Naive thymus-derived CD4-positive, alpha-beta T cell (primary cell): ENCODE results near the gene SLC25A15. TPM values are rescaled to one million over a fixed set of nuclear protein-coding genes. Genes with fewer than 3 reads are reported as not detected.
"Not testable (repeated sequence)": the region's sequence is repeated elsewhere in the genome, so short reads cannot be mapped to it uniquely, and the experiment has no call there.

Experiments
- ATAC-seq: fragments of 150-1000 bp; cut with Tn5 transposase; 2 replicates; pipeline ENCODE4 v1.10.0; 2021; ENCODE audit warnings: mild to moderate bottlenecking, moderate library complexity
- CTCF ChIA-PET: fragments of 350-600 bp; sonication (Branson Sonifier 250); formaldehyde crosslinking; loops from one replicate; lab custom pipeline; 2021; ENCODE audit warnings: antibody characterized with exemption; lab: Charles Lee
- POLR2A ChIA-PET: fragments of 350-600 bp; sonication (Branson Sonifier 250); formaldehyde crosslinking; loops from one replicate; lab custom pipeline; 2021; ENCODE audit warnings: antibody characterized with exemption, inconsistent platforms; lab: Charles Lee
- DNase-seq, 9 donors: peaks; one replicate each; pipeline versions ENCODE4 v3.0.0 to v3.0.0-alpha.2; 2020 to 2022; ENCODE audit warnings: mixed read lengths in 1 of 9
- H3K27ac ChIP-seq: one replicate; pipeline ENCODE4 v1.7.0; 2013; ENCODE audit warnings: mild to moderate bottlenecking, low read depth, low read length, moderate library complexity
- H3K27me3 ChIP-seq, 2 donors: one replicate each; pipeline ENCODE4 v1.7.0; 2013; ENCODE audit warnings: low read length in 2 of 2, mild to moderate bottlenecking in 2 of 2, moderate library complexity in 2 of 2; ENCODE audit not compliant: control insufficient read depth in 2 of 2, insufficient read depth in 2 of 2
- H3K36me3 ChIP-seq, 3 experiments: 1 replicate in 2 of 3; 2 replicates in 1 of 3; pipeline ENCODE4 v1.7.0; 2013; ENCODE audit warnings: low read length in 3 of 3, mild to moderate bottlenecking in 3 of 3, moderate library complexity in 1 of 3; ENCODE audit not compliant: insufficient read depth in 3 of 3, control insufficient read depth in 2 of 3
- H3K4me1 ChIP-seq, 2 donors: one replicate each; pipeline ENCODE4 v1.7.0; 2013; ENCODE audit warnings: low read length in 2 of 2, mild to moderate bottlenecking in 2 of 2, moderate library complexity in 1 of 2; ENCODE audit not compliant: control insufficient read depth in 2 of 2, insufficient read depth in 2 of 2
- H3K4me3 ChIP-seq: 2 replicates; pipeline ENCODE4 v1.7.0; 2013; ENCODE audit warnings: mild to moderate bottlenecking, low read length
- H3K9me3 ChIP-seq, 3 experiments: 1 replicate in 2 of 3; 2 replicates in 1 of 3; pipeline ENCODE4 v1.7.0; 2013; ENCODE audit warnings: low read length in 3 of 3; ENCODE audit not compliant: control insufficient read depth in 2 of 3
- H3K27ac Mint-ChIP-seq, 9 donors: one replicate each; pipeline ENCODE4 v1.8.0; 2020 to 2022; ENCODE audit warnings: mixed read lengths in 9 of 9, mild to moderate bottlenecking in 8 of 9, moderate library complexity in 5 of 9, inconsistent platforms in 2 of 9
- H3K27me3 Mint-ChIP-seq, 5 donors: one replicate each; pipeline ENCODE4 v1.8.0; 2021 to 2022; ENCODE audit warnings: mixed read lengths in 5 of 5, mild to moderate bottlenecking in 1 of 5
- H3K36me3 Mint-ChIP-seq, 5 donors: one replicate each; pipeline ENCODE4 v1.8.0; 2020 to 2022; ENCODE audit warnings: mixed read lengths in 5 of 5, mild to moderate bottlenecking in 3 of 5, inconsistent platforms in 1 of 5
- H3K4me1 Mint-ChIP-seq, 7 donors: one replicate each; pipeline ENCODE4 v1.8.0; 2020 to 2022; ENCODE audit warnings: mixed read lengths in 7 of 7, mild to moderate bottlenecking in 3 of 7, inconsistent platforms in 1 of 7
- H3K4me3 Mint-ChIP-seq, 10 donors: one replicate each; pipeline ENCODE4 v1.8.0; 2020 to 2022; ENCODE audit warnings: mild to moderate bottlenecking in 10 of 10, mixed read lengths in 10 of 10, moderate library complexity in 6 of 10, inconsistent platforms in 2 of 10
- H3K9me3 Mint-ChIP-seq, 11 donors: one replicate each; pipeline ENCODE4 v1.8.0; 2020 to 2022; ENCODE audit warnings: mixed read lengths in 11 of 11, mild to moderate bottlenecking in 4 of 11, inconsistent platforms in 1 of 11, moderate library complexity in 1 of 11
- intact Hi-C, 2 donors: fragments of 100-400 bp; cut with micrococcal nuclease; formaldehyde crosslinking; loops; one replicate each; pipeline ENCODE4 v1.15.1; 2023
- polyA plus RNA-seq, 2 donors: library from polyadenylated mRNA; unstranded; fragments of 300-500 nt; fragmentation: Illumina TruSeq; gene quantifications; one replicate each; pipeline ENCODE4 v1.2.3, GENCODE V29; 2021
- total RNA-seq, 6 experiments: library from RNA in 5 of 6; stranded (reverse) in 5 of 6; gene quantifications; 1 replicate in 5 of 6; 2 replicates in 1 of 6; pipeline ENCODE4 v1.2.3 and lab custom pipeline; 2021 to 2026

Gene SLC25A15
- total and polyA plus RNA-seq, 7 experiments from 2014 or later, result 4.3 to 11.8 (median 9.4) TPM

DNA sequence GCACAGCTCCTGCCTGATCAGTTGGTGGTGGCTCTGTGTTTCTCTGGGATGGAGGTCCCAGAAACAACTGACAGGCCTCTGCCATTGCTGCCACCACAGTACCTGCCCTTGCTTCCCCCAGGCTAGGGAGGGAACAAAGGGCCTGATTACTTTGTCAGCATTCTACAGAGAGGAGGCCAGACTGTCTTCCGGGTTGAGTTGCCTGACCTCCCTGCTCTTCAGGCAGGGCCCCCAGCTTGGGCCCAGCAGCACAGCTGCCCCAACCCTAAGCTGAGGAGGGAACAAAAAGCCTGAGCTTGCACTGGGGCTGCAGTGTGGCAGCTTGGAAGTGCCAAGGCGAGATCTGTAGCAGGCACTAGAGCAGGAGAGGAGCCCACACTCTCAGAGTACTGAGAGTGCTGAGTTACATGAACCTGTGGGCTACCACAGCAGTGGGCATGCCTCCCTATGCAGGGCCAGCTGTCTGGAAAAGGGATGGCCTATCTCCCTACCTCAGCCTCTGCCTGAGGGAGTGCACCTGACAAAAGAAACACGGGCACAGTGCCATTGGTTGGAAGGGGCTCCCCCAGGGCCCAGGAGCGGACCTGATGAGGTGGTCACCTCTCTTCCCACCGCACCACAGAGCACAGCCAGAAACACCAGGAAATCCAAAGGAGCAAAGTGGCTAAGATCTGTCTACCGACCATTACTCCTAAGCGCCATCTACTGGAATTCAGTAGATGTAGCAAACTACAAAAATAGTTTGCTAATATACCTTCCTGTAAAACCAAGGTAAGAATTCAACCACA lies 24.4 kb downstream of the SLC25A15 start:
- ChIA-PET POLR2A (no interaction called here), CTCF (interaction anchor here (0.6 to 1.7 kb wide), 3 partner anchors 36 to 108 kb away, joined by 3 to 5 read pairs (median 4); no protein-coding TSS in a partner anchor)
- peaks cover 15 to 65% (median 46%) of the 10 kb centered on the region in 5 donors for H3K36me3 Mint-ChIP-seq
- H3K27ac Mint-ChIP-seq, result no peak overlapping the region
- H3K27me3 Mint-ChIP-seq, result no peaks in the 10 kb centered on the region
- Histone ChIP-seq H3K27ac (no peak overlapping the region), H3K27me3 (no peaks in the 10 kb centered on the region), H3K4me3 (no peak overlapping the region), H3K9me3 (peaks cover 0 to 9% (median 7%) of the 10 kb centered on the region in 3 experiments), H3K36me3 (peaks cover 0 to 42% (median 0%) of the 10 kb centered on the region in 3 experiments), H3K4me1 (no peaks in the 10 kb centered on the region)
- peak; percentile 67 for ATAC-seq
- H3K4me3 Mint-ChIP-seq, result no peak overlapping the region
- DNase-seq, result peak in 1 of 9 donors; percentile 29
- H3K9me3 Mint-ChIP-seq, result peaks cover 0 to 34% (median 15%) of the 10 kb centered on the region in 11 donors
- intact Hi-C loops, result loop anchor here (1.0 kb wide), 2 partner anchors 37 to 43 kb away; partner anchors contain the start of gene MRPS31 (in 1 of the 2)
- H3K4me1 Mint-ChIP-seq, result peaks cover 0 to 3% (median 0%) of the 10 kb centered on the region in 7 donors

DNA sequence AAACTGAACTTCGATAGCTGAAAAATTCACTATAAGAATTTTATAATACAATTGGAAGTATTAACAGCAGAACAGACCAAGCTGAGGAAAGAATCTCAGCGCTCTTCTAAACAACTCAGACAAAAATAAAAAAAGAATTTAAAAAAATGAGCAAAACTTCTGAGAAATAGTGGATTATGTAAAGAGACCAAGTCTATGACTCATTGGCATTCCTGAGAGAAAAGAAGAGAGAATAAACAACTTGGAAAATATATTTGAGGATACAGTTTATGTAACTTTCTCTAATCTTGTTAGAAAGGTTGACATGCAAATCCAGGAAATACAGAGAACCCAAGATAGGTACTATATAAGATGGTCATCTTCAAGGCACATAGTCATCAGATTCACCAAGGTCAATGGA lies 25.4 kb downstream of the SLC25A15 start:
- intact Hi-C loops, result loop anchor here (1.0 kb wide), 2 partner anchors 38 to 44 kb away; partner anchors contain the start of gene MRPS31 (in 1 of the 2)
- no peak overlapping the region for H3K4me3 ChIP-seq
- peaks cover 15 to 62% (median 38%) of the 10 kb centered on the region in 5 donors for H3K36me3 Mint-ChIP-seq
- H3K27ac ChIP-seq, result no peak overlapping the region
- H3K9me3 ChIP-seq, result peaks cover 0 to 9% (median 7%) of the 10 kb centered on the region in 3 experiments
- H3K27me3 Mint-ChIP-seq, result no peaks in the 10 kb centered on the region
- no peak overlapping the region for H3K4me3 Mint-ChIP-seq
- DNase-seq (no peak), ATAC-seq (no peak)
- H3K27me3 ChIP-seq, result no peaks in the 10 kb centered on the region
- no peaks in the 10 kb centered on the region for H3K4me1 ChIP-seq
- peaks cover 0 to 34% (median 15%) of the 10 kb centered on the region in 11 donors for H3K9me3 Mint-ChIP-seq
- ChIA-PET CTCF (no interaction called here), POLR2A (no interaction called here)
- peaks cover 0 to 13% (median 0%) of the 10 kb centered on the region in 7 donors for H3K4me1 Mint-ChIP-seq
- peaks cover 0 to 33% (median 0%) of the 10 kb centered on the region in 3 experiments for H3K36me3 ChIP-seq
- no peak overlapping the region for H3K27ac Mint-ChIP-seq

DNA sequence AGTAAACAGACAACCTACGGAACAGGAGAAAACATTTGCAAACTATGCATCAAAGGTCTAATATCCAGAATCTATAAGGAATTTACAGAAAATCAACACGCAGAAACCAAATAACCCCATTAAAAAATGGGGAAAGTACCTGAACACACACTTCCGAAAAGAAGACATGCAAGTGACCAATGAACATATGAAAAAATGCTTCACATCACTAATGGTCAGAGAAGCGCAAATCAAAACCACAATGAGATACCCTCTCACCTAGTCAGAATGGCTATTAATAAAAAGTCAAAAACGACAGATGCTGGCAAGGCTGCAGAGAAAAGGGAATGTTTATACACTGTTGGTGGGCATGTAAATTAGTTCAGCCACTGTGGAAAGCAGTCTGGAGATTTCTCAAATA lies 29.5 kb downstream of the SLC25A15 start:
- ChIA-PET POLR2A (interaction anchor here (0.6 kb wide), 1 partner anchor 360 kb away, joined by 3 read pairs; no protein-coding TSS in a partner anchor), CTCF (no interaction called here)
- ATAC-seq (no peak), DNase-seq (no peak)
- H3K4me3 Mint-ChIP-seq, result no peak overlapping the region
- intact Hi-C loops, result no loop called here
- H3K27me3 Mint-ChIP-seq, result no peaks in the 10 kb centered on the region
- no peak overlapping the region for H3K27ac Mint-ChIP-seq
- H3K4me1 ChIP-seq, result no peaks in the 10 kb centered on the region
- peaks cover 0 to 2% (median 0%) of the 10 kb centered on the region in 3 experiments for H3K36me3 ChIP-seq
- H3K9me3 ChIP-seq, result peaks cover 0 to 9% (median 7%) of the 10 kb centered on the region in 3 experiments
- peaks cover 12 to 60% (median 32%) of the 10 kb centered on the region in 5 donors for H3K36me3 Mint-ChIP-seq
- no peak overlapping the region for H3K4me3 ChIP-seq
- peaks cover 0 to 16% (median 0%) of the 10 kb centered on the region in 7 donors for H3K4me1 Mint-ChIP-seq
- no peak overlapping the region for H3K27ac ChIP-seq
- H3K9me3 Mint-ChIP-seq, result peaks cover 0 to 34% (median 15%) of the 10 kb centered on the region in 11 donors
- H3K27me3 ChIP-seq, result no peaks in the 10 kb centered on the region

DNA sequence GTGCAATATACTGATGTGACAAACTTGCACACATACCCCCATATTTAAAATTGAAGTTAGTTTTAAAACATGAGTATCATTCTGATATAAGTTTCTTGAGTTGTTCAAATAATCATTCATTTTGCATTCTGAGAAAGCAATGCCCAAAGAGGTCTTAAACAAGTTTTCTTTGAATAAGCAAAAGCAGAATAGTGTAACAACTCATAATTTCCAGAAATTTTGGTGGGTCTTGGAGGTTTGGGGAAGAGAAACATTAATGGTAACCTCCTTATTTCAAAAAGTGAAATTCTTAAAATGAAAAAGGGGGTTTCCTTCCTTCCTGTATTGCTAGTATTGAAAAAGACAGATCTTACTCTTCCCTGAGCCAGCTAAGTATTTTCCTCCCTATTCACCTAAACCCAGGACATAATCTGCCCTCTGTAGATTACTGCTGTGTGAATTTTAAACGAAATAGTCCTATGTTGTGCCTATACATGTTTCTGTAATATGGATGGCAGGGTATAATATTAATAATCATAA lies 30.4 kb downstream of the SLC25A15 start:
- H3K27me3 Mint-ChIP-seq, result no peaks in the 10 kb centered on the region
- Histone ChIP-seq H3K4me3 (no peak overlapping the region), H3K27me3 (no peaks in the 10 kb centered on the region), H3K4me1 (no peaks in the 10 kb centered on the region), H3K27ac (no peak overlapping the region), H3K36me3 (no peaks in the 10 kb centered on the region), H3K9me3 (peaks cover 0 to 9% (median 7%) of the 10 kb centered on the region in 3 experiments)
- H3K4me3 Mint-ChIP-seq, result no peak overlapping the region
- peaks cover 11 to 53% (median 26%) of the 10 kb centered on the region in 5 donors for H3K36me3 Mint-ChIP-seq
- peaks cover 0 to 14% (median 0%) of the 10 kb centered on the region in 7 donors for H3K4me1 Mint-ChIP-seq
- H3K27ac Mint-ChIP-seq, result peak overlapping the region in 1 of 9 donors; percentile 24
- DNase-seq (no peak), ATAC-seq (no peak)
- CTCF ChIA-PET, result interaction anchor here (0.7 kb wide), 1 partner anchor 1057 kb away, joined by 3 read pairs; no protein-coding TSS in a partner anchor
- intact Hi-C loops, result no loop called here
- peaks cover 0 to 27% (median 13%) of the 10 kb centered on the region in 11 donors for H3K9me3 Mint-ChIP-seq
- POLR2A ChIA-PET, result interaction anchor here (0.6 to 0.7 kb wide), 2 partner anchors 359 to 542 kb away, joined by 3 read pairs; no protein-coding TSS in a partner anchor

DNA sequence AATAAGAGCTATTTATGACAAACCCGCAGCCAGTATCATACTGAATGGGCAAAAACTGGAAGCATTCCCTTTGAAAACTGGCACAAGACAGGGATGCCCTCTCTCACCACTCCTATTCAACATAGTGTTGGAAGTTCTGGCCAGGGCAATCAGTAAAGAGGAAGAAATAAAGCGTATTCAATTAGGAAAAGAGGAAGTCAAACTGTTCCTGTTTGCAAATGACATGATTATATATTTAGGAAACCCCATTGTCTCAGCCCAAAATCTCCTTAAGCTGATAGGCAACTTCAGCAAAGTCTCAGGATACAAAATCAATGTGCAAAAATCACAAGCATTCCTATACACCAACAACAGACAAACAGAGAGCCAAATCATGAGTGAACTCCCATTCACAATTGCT lies 50.3 kb downstream of the SLC25A15 start:
- H3K27me3 Mint-ChIP-seq, H3K4me1 ChIP-seq, H3K4me1 Mint-ChIP-seq, DNase-seq, H3K9me3 ChIP-seq, H3K4me3 Mint-ChIP-seq, H3K27ac Mint-ChIP-seq, POLR2A ChIA-PET, H3K4me3 ChIP-seq, ATAC-seq, H3K27me3 ChIP-seq, H3K27ac ChIP-seq, CTCF ChIA-PET, intact Hi-C loops, H3K36me3 ChIP-seq: not testable (repeated sequence)
- peaks cover 10 to 61% (median 50%) of the 10 kb centered on the region in 5 donors for H3K36me3 Mint-ChIP-seq
- peaks cover 0 to 17% (median 3%) of the 10 kb centered on the region in 11 donors for H3K9me3 Mint-ChIP-seq

DNA sequence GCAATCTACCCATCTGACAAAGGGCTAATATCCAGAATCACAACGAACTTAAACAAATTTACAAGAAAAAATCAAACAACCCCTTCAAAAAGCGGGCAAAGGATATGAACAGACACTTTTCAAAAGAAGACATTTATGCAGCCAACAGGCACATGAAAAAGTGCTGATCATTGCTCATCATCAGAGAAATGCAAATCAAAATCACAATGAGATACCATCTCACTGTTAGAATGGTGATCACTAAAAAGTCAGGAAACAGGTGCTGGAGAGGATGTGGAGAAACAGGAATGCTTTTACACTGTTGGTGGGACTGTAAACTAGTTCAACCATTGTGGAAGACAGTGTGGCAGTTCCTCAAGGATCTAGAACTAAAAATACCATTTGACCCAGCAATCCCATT lies 51.5 kb downstream of the SLC25A15 start:
- H3K4me3 Mint-ChIP-seq, H3K4me1 ChIP-seq, CTCF ChIA-PET, H3K36me3 ChIP-seq, DNase-seq, H3K9me3 ChIP-seq, ATAC-seq, H3K4me1 Mint-ChIP-seq, H3K27ac ChIP-seq, POLR2A ChIA-PET, H3K4me3 ChIP-seq, H3K27ac Mint-ChIP-seq, intact Hi-C loops, H3K27me3 ChIP-seq, H3K27me3 Mint-ChIP-seq: not testable (repeated sequence)
- Mint-ChIP-seq H3K36me3 (peaks cover 10 to 64% (median 44%) of the 10 kb centered on the region in 5 donors), H3K9me3 (peaks cover 0 to 19% (median 3%) of the 10 kb centered on the region in 11 donors)
